NCI-H2171 (cell line): ENCODE data around the gene ARHGAP9.
A peak's percentile ranks its signal among the peaks of the same experiment; 100 is the strongest.

Source experiments
- DNase-seq: peaks from one replicate; lab custom pipeline; 2025; lab: John Stamatoyannopoulos, UW

The ARHGAP9 gene

DNA sequence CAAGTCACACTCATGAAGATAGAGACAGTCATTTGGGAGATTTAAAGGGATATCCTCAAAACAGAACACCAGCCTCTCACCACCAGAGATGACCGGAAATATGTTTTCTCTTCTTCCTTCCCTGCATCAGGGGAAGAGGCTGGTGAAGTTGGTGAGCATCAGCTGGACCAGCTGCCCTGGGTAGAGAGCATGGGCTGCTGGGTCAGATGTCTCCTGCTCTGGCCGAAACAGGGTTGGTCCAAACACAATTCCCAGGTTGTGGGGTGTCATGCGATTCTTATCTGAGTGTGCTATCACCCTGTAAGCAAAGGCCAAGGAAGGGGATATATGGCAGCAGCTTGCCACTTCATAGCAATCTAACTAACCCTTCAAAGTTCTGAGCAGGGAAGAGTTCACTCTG, 7.3 kb downstream of the ARHGAP9 start:
- DNase-seq = no peak

DNA sequence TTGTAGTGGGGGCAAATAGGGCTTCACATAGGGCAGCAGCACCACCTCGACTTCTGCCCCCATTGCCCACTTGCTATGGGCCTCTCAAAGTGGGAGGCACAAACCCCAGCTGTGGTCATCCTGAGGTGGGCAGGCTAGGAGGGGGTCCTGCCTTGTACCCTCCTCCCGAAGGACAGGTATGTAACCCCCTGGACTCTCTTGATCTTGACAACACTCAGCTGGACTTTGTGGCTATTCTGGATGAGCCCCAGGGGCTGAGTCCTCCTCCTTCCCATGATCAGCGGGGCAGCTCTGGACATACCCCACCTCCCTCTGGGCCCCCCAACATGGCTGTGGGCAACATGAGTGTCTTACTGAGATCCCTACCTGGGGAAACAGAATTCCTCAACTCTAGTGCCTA, 8.0 kb downstream of the ARHGAP9 start:
- DNase-seq = no peak

GRCh38 chr12:57470970-57471656, 8.6 kb downstream of the ARHGAP9 start:
- DNase-seq = no peak

- DNase-seq = no peak
Observed at GRCh38 chr12:57470286-57470969, 9.2 kb downstream of the ARHGAP9 start.

GRCh38 chr12:57469296-57470164, 10.1 kb downstream of the ARHGAP9 start:
- DNase-seq = no peak

DNA sequence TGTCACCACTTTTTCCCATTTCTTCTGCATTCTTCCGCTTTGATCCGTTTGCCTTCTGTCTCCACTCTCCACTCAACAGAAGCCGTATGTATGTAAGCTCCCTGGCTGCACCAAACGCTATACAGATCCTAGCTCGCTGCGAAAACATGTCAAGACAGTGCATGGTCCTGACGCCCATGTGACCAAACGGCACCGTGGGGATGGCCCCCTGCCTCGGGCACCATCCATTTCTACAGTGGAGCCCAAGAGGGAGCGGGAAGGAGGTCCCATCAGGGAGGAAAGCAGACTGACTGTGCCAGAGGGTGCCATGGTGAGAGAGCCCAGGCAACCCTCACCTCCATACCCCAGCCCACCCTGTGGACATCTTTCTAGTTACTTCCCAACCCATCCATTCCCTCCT, 11.8 kb downstream of the ARHGAP9 start:
- DNase-seq = no peak

- DNase-seq = no peak
Observed at GRCh38 chr12:57467212-57467874, 12.3 kb downstream of the ARHGAP9 start.

GRCh38 chr12:57465747-57466505, 13.7 kb downstream of the ARHGAP9 start:
- DNase-seq = no peak

DNA sequence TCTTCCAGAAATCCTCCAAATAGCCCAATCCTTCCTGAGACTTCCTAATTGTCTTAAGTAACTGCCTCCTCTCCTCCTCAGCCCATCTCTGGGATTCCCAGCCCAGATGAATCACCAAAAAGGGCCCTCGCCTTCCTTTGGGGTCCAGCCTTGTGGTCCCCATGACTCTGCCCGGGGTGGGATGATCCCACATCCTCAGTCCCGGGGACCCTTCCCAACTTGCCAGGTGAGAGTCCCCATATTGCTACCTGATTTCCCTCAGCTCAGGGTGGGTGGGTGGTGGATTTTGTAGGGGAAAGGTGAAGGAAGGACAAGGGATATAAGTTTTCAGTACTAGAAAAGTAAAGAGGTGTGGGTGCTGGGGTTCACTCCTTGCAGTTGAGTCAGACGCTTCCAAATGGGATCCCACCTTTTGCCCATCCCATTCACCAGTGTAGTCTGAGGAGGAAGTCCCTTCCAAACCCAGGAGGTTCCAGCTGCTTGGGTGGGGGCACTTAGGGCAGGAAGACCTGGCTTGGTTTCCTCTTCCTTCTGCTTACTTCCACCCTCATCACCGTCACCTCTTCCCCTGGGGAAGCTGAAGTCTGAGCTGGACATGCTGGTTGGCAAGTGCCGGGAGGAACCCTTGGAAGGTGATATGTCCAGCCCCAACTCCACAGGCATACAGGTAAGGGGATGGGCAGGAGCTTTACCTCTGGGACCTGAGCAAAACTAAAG, 14.5 kb downstream of the ARHGAP9 start:
- no peak for DNase-seq

GRCh38 chr12:57464569-57464968, 15.1 kb downstream of the ARHGAP9 start:
- no peak for DNase-seq

- DNase-seq = no peak
Observed at GRCh38 chr12:57462912-57463253, 16.8 kb downstream of the ARHGAP9 start.

DNA sequence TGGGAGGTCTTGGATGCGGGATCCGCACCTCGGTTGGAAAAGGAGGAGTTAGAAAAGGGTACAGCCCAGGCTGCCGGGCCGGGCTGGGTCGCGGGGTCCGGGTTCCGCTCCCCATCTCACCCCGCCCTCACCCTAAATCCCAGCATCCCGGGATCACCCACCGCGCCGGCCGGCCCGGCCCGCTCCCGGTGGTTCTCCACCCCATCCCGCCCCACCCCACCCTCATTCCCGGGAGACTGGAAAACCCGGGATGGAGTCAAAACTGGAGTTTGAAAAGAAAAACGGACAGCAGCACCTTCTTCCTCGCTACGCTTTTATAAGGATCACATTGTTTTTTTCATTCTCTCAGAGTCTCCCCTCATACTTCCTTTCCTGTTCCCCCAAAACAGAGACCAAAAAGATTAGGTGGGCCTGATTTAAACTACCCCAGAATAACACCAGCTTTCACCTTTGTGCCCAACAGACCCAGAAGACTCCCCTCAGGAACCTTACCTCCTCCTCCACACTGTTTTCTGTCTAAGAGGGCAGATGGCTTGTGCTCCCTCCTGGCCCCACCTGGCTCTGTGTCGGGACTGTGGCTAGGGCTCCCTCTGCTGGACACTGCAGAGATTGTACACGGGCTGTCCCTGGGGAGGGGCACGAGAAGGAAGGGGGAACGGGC, 17.3 kb downstream of the ARHGAP9 start:
- peak; percentile 95 for DNase-seq

- DNase-seq = no peak
Observed at GRCh38 chr12:57461917-57462250, 17.8 kb downstream of the ARHGAP9 start.

- DNase-seq = peak; percentile 43
Observed at GRCh38 chr12:57461276-57461916, 18.3 kb downstream of the ARHGAP9 start.

GRCh38 chr12:57460841-57461275, 18.8 kb downstream of the ARHGAP9 start:
- no peak for DNase-seq

DNA sequence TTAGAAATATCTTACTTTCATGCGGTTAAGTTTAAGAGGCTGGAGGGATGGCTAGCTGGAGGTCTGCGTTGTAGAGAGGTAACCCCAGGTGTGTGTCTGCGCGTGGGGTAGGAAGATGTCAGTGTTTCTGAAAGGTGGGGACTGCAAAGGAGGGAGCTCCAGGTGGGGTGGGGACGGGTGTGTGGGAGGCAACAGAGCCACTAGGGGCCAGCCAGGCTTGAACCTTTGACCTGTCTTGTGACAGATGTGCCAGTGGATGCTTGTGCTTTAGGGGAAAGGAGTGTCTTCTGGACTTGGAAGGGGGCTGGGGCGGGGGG, 19.2 kb downstream of the ARHGAP9 start:
- DNase-seq = no peak

- no peak for DNase-seq
Observed at GRCh38 chr12:57459750-57460467, 19.8 kb downstream of the ARHGAP9 start, which contains the start of gene GLI1. TSS of gene GLI1 (plus strand) at chr12:57459785. CDS start at chr12:57463692, 3,907 bp downstream.

GRCh38 chr12:57459055-57459749, 20.5 kb downstream of the ARHGAP9 start:
- DNase-seq = peak; percentile 87

- no peak for DNase-seq
Observed at GRCh38 chr12:57458665-57459054, 21.0 kb downstream of the ARHGAP9 start.
